Measurements from ENCODE around the gene HDDC3.
"Not testable (repeated sequence)": the region's sequence is repeated elsewhere in the genome, so short reads cannot be mapped to it uniquely, and the experiment has no call there.

HDDC3 gene

DNA sequence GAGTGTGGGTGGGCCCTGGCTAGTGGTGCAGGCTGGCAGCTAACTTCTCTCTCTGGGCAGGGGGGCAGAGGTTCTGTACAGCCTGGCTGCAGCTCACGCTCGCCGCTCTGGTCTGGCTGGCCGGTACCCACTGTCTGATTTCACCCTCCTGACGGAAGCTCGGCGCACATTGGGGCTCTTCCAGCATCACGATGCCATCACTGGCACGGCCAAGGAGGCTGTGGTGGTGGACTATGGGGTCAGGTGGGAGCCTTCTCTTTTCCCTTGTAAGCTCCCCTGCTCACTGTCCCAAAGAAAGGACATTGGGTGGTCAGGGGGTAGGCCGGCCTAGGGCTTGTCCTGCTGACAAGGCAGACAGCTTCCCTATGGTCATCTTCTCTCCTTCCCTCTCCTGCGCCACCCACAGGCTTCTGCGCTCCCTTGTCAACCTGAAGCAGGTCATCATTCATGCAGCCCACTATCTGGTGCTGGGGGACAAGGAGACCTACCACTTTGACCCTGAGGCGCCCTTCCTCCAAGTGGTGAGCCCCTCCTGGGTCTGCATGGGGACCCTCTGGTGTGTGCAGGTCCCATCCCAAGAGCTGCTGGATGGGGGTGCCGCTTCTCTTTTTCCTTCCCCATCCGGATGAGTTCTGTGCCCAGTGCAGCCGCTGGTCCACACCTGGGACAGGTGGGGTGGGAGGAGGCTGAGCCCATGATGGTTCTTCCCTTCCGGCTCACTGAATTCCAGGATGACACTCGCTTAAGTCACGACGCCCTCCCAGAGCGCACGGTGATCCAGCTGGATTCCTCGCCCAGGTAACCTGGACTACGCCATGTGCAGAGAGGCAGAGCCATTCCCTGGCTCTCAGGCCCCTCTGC lies 21.7 kb downstream of the HDDC3 start:
- no peak for DNase-seq (ENCODE audit: low read depth, low spot score)

DNA sequence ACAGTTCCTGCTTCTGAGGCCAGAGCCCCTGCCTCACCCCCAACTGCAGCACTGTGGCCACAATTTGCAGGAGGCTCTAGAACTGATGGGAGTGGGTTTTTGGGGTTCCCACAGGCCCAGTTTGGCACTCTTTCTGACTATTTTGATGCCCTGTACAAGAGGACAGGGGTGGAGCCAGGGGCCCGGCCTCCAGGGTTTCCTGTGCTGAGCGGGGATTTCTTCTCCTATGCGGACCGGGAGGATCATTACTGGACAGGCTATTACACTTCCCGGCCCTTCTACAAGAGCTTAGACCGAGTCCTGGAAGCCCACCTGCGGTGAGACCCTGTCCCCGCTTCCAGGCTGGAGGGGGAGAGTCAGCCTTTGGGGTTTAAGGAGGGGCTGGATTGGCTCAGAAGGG lies 22.4 kb downstream of the HDDC3 start:
- DNase-seq (ENCODE audit: low read depth, low spot score), result no peak

DNA sequence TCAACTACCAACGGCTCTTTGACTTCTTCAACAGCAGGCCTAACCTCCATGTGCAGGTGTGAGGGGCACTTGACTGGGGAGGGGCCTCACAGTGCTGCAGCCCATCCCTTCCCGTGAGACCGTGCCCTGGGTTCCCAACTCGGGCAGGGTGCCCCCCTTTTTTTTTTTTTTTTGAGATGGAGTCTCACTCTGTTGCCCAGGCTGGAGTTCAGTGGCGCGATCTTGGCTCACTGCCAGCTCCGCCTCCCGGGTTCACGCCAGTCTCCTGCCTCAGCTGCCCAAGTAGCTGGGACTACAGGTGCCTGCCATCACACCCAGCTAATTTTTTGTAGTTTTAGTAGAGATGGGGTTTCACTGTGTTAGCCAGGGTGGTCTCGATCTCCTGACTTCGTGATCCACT lies 22.9 kb downstream of the HDDC3 start:
- not testable (repeated sequence) for DNase-seq (ENCODE audit: low read depth, low spot score)

DNA sequence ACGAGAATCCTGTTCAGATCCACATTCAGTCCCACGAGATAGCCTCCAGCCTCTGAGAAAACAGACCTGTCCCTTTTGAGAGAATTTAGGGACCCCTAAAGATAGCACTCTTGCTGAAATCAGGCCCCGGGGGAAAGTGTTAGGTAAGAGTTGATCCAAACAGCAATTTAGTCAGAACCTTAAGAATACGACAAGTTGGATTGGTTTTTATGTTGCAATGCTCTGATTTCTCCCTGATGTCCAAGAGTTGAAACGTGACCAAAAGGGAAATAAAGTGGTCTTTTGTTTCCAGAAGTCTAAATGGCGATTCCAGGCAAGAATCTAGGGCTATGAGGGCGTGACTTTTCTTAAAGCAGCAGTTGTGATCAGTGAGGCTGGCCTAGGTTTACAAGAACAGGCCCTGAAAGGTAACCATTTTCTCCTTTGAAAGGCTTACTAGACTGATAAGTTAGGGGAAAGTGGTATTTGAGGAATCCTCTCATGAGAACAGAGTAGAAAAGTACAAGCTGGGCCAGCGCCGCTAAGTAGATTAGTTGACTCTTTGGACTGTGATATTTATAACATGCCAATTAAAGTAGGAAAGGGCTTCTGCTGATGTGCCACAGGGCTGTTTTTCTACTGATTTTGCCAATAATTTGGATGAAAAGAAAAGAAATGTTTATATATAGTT lies 24.4 kb downstream of the HDDC3 start:
- no peak for DNase-seq (ENCODE audit: low read depth, low spot score)

DNA sequence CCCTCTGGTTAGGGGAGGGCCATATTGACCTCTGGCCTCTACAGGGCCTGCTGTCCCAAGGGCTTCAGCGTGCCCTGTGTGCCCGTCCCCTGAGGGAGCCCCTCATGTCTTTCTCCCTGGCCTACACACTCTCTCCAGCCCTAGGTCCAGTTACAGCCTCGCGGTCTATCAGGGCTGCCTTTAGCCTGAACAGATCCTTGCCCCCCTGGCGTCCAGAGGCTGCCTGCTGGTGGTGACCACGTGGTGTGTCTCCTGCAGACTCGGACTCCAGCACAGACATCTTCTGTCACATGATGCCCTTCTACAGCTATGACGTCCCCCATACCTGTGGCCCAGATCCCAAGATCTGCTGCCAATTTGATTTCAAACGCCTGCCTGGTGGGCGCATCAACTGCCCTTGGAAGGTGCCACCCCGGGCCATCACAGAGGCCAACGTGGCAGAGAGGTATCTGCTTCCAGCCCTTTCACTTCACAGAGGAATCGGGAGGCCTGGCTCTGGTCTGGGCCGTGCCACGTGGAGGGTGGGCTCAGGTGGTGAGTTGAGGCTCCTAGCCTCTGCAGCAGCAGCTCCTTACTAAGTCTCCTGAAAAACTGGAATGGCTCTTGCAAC lies 25.2 kb downstream of the HDDC3 start:
- DNase-seq (ENCODE audit: low read depth, low spot score), result no peak

DNA sequence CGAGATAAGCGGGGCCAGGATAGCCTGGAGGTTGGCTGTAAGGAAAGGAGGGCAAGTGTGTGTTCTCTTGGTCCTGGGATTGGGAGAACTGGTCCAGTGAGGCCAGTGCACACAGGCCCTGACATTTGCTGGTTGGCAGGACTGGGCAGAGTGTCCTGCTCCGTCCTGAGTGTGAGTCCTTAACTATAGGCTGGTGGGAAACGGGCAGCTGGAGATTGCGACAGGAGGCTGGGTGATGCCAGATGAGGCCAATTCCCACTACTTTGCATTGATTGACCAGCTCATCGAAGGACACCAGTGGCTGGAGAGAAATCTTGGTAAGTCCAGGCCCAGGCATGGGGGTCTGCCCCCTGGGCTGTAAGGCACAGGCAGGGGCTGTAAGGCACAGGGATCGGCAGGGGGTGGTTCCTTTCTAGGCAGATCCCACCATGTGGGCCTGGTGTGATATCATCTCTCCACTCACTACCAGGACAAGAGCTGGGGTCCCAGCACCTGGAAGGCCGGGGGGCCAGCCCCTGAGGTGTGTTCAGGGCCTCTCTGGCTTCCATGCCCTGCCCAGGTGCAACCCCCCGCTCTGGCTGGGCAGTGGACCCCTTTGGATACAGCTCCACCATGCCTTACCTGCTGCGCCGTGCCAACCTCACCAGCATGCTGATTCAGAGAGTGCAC lies 26.0 kb downstream of the HDDC3 start:
- no peak for DNase-seq (ENCODE audit: low read depth, low spot score)

DNA sequence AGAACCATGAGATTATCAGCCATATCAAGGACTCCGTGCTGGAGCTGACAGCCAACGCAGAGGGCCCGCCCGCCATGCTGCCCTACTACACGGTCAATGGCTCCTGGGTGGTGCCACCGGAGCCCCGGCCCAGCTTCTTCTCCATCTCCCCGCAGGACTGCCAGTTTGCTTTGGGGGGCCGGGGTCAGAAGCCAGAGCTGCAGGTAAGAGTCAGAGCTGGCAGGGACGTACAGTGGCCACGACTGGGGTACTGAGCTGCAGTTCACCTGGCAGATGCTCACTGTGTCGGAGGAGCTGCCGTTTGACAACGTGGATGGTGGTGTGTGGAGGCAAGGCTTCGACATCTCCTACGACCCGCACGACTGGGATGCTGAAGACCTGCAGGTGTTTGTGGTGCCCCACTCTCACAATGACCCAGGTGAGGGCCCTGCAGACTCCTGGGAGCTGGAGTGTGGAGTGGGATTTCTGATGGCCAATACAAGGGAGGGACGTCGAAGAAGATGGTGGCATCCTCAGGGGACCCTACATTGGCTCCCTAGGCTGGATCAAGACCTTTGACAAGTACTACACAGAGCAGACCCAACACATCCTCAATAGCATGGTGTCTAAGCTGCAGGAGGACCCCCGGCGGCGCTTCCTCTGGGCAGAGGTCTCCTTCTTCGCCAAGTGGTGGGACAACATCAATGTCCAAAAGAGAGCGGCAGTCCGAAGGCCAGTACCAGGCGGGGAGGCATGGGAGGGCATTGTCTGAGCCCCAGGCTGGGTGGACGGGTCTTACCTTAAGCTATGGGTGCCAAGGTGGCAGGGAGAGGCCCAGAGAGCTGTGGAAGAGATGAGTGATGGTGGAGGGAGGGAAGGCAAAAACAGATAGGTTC lies 26.8 kb downstream of the HDDC3 start:
- DNase-seq (ENCODE audit: low read depth, low spot score), result no peak

DNA sequence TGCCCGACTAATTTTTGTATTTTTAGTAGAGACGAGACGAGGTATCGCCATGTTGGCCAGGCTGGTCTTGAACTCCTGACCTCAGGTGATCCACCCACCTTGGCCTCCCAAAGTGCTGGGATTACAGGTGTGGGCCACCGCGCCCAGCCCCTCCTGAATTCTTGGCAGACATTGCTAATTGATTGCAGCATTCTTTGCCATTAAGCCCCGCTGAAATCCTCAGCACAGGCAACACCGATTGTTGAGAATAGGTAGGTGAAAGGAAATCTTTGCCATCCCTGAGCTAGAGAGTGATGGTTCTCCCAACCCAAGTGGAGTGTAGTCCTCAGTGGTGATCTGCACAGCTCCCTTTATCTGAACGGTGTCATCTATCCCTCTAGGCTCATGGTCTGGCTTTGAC lies 27.6 kb downstream of the HDDC3 start:
- no peak for DNase-seq (ENCODE audit: low read depth, low spot score)

DNA sequence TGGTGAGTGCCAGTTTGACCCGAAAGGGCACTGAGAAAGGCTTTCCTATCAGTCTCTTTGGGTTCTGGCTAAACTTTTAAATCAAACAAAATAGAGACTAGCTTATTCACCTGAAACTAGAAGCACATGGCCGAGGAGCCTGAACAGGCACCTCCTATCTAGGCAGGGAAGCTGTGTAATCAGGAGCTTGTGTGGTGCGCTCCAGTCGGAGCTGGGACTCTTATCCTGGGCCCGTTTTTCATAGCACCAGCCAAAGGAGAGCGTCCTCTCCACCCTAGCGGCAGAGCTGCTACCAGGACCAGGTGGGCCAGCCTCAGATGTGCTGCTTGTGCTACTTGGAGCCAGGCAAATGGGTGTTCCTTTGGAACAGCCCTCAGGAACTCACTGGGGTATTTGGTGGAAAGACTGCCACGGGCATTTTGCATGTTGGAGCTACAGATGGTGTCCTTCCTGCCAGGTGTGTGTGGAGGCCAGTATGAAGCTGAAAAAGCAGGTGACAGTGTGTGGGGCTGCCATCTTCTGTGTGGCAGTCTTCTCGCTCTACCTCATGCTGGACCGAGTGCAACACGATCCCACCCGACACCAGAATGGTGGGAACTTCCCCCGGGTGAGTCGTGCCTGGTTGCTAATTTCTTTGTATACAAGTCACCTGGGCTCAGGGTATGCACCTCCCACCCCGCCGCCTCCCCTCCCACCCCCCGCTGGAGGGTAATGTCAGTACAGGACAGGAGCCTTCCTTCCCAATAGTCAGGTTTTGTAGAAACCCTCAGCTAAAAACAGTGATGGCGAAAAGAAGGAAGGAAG lies 28.4 kb downstream of the HDDC3 start:
- DNase-seq (ENCODE audit: low read depth, low spot score), result no peak

DNA sequence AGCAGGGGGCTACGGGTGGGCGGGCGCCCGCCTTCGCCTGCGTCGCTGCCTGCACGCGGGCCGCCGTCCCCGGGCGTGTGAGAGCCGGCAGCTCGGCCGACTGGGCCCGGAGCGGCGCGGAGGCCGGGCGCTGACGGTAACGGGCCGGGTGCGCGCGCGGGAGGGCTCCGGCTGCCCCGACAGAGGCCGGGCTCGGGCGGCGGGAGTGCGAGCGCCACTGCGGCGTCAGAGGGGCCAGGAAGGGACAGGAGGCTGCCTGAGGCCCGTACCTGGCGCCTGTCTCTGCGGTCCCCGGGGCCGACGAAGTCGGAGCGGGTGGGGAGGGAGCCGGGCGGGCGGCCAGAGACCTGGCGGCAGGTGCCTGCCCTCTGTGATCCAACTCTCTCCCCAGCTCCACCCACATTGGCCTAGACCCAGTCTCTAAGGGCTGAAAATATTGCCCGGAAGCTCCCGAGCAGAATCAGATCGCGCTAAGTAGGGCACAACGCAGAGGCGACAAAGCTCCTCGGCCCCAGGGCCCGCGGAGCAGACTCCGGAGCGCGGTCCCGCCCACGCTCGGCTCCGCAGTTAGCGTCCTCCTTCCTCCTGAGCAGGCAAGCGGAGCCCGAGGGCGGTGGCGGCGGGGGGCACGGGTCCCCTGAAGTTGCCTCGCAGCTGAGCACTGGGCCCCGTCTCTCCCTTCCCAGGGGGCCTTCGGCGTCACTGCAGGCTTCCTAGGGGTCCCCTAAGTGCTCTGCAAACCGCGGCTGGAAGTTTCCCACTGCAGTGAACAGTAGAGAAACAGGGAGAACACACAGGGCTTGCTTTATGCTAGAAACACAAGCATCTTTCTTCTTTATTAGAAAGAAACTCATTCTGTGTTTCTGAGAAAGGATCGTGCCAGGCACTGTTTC lies 29.3 kb downstream of the HDDC3 start, which contains the start of gene MAN2A2:
TSS of gene MAN2A2 (plus strand) at position 463 of the 893 bp plus-strand sequence. CDS start 906 bp downstream, outside the sequence.
- no peak for DNase-seq (ENCODE audit: low read depth, low spot score)

DNA sequence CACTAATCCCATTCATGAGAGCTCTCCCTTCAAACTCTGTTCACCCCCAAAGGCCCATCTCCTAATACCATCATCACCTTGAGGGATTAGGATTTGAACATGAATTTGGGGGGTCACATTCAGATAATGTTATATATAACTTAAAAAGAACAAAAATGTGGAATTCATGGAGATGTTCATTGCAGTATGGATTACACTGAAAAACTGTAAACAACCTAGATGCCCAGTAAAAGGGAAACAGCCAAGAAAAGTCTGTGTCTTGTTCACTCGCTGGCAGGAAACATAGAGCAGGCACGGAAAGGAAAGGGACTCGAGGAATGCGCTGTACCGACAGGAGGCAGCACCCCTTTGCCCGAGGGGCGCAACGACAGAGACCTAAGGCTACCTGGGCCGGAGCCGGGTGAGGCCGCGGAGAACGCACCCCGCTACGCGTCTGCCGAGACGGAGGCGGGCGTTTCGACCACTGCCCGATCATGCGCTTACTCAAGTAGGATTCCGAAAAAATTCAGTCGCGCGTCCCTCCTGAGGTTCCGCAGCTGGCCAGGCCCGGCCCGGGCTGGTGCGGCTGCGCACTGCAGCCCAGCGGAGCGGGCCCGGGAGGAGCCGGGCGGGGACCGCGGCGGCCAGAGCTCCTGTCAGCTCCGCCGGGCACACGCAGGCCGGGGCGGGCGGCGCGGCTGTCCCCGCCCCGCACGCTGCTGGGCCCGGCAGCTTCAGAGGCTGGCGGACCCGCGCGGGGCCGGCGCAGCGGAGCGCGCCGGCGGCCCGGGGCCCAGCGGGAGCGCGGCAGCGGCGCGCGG lies 30.1 kb downstream of the HDDC3 start:
- no peak for DNase-seq (ENCODE audit: low read depth, low spot score)

DNA sequence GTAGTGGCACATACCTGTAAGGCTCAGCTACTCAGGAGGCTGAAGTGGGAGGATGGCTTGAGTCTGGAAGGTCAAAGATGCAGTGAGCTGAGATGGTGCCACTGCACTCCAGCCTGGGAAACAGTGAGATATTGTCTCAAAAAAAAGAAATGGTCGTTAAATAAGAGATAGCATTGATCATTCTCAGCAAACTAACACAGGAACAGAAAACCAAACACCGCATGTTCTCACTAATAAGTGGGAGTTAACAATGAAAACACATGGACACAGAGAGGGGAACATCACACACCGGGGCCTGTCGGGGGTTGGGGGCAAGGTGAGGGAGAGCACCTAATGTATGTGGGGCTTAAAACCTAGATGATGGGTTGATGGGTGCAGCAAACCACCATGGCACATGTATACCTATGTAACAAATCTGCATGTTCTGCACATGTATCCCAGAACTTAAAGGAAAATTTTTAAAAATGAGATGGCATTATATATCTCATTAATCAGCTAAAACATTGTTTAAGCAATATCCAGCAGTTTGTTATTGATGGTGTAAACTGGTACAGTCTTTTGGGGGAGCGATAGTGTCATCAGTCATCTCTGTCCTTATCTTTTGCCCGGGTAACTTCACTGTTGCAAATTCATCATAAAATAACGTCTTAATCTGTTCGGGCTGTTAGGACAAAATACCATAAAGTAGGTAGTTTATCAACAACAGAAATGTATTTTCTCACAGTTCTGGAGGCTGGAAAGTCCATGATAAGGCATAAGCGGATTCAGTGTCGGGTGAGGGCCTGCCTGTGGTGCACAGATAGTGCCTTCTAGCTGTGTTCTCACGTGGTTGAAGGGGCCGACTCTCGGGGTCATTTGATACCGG lies 30.9 kb downstream of the HDDC3 start:
- no peak for DNase-seq (ENCODE audit: low read depth, low spot score)

DNA sequence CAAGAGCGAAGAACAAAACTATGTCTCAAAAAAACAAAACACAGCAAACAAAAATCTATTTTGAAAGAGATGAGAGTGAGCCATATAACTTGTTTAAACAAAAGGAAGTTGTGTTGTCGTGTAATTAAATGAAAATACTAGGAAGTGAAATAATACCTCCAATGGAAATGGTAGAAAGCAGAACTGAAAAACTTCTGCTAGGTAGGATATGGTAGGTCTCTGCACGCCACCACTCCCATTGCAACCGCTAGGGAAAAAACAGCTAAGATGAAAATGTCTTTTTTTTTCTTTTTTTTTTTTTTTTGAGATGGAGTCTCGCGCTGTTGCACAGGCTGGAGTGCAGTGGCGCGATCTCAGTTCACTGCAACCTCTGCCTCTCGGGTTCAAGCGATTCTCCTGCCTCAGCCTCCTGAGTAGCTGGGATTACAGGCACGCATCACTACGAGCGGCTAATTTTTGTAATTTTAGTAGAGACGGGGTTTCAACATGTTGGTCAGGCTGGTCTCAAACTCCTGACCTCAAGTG lies 35.2 kb downstream of the HDDC3 start:
- DNase-seq (ENCODE audit: low read depth, low spot score), result not testable (repeated sequence)

DNA sequence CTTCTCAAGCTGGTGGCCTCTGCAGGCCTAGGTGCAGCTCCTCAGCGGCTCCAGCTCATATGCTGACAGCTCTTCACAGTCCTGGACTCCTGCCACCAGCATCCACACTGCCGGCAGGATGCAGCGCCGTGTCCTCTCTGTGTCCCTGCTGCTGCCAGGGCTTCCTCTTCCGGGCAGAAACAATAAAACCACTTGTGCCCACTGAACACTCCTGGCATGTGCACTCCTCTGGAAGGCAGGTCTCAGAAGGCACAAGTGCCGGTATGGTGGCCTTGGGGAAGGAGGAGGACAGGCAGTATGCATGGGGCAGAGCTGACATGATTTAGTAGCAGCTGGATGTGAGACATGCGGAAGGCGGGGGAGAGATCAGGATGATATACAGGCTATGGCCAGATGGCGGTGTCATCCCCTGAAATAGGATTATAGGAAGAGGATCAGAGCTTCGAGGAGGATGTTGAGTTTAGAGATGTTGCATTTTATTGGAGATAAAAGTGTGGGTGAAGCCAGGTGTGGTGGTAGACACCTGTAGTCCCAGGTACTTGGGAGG lies 36.7 kb downstream of the HDDC3 start:
- DNase-seq (ENCODE audit: low read depth, low spot score), result no peak

DNA sequence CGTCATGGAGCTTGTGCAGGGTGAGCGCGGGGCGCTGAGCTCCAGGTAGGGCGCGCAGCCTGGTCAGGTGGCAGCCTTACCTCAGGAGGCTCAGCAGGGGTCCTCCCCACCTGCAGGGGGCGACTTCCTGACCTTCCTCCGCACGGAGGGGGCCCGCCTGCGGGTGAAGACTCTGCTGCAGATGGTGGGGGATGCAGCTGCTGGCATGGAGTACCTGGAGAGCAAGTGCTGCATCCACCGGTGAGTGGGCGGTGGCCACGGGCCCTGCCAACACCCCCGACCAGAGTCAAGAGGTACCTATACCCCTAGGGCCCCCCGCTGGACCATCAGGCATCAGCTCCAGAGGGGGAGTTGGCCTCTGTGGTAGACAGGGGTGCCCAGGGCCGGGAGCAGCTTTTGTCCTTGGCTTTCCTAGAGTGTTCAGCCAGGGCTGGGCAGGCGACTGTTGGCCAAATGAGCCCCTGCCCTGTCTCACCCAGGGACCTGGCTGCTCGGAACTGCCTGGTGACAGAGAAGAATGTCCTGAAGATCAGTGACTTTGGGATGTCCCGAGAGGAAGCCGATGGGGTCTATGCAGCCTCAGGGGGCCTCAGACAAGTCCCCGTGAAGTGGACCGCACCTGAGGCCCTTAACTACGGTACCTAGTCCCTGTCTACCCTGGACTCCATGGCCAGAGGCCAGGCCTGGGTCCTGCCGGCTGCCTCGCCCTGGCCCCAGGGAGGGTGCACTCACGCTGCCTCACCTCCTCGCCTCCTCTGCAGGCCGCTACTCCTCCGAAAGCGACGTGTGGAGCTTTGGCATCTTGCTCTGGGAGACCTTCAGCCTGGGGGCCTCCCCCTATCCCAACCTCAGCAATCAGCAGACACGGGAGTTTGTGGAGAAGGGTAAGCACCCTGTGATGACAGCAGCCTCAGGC lies 38.9 kb downstream of the HDDC3 start:
- DNase-seq (ENCODE audit: low read depth, low spot score), result no peak

All from iPS DF 19.7 (cell line).